Activated naive CD4-positive, alpha-beta T cell treated with anti-CD3 and anti-CD28 coated beads, Interleukin-2, amount 50 U/mL, for 16 hours (primary cell): ENCODE results near the gene OLIG3.

Source experiments
- DNase-seq: peaks from one replicate; pipeline ENCODE4 v3.0.0-alpha.2; 2020

The OLIG3 gene

GRCh38 chr6:137494281-137494987 is at the start of gene OLIG3:
TSS of gene OLIG3 (minus strand) at chr6:137494394. CDS start at chr6:137494170, 224 bp downstream.
- peak; percentile 41 for DNase-seq

GRCh38 chr6:137543114-137543513 is 48.9 kb upstream of the OLIG3 start:
- DNase-seq: no peak

GRCh38 chr6:137542713-137543112 is 48.5 kb upstream of the OLIG3 start:
- DNase-seq: no peak

- no peak for DNase-seq
Measured at GRCh38 chr6:137541534-137542063, 47.4 kb upstream of the OLIG3 start.

GRCh38 chr6:137536104-137536773 is 42.0 kb upstream of the OLIG3 start:
- no peak for DNase-seq

GRCh38 chr6:137531376-137532092 is 37.3 kb upstream of the OLIG3 start:
- DNase-seq: no peak

- DNase-seq: no peak
Measured at GRCh38 chr6:137530404-137530803, 36.2 kb upstream of the OLIG3 start.

GRCh38 chr6:137522831-137523230 is 28.6 kb upstream of the OLIG3 start:
- no peak for DNase-seq

- no peak for DNase-seq
Measured at GRCh38 chr6:137522198-137522798, 28.1 kb upstream of the OLIG3 start.

- no peak for DNase-seq
Measured at GRCh38 chr6:137520520-137520919, 26.3 kb upstream of the OLIG3 start.

- DNase-seq: no peak
Measured at GRCh38 chr6:137519629-137520176, 25.5 kb upstream of the OLIG3 start.

- no peak for DNase-seq
Measured at GRCh38 chr6:137518386-137518983, 24.3 kb upstream of the OLIG3 start.

- no peak for DNase-seq
Measured at GRCh38 chr6:137514418-137514817, 20.2 kb upstream of the OLIG3 start.

- no peak for DNase-seq
Measured at GRCh38 chr6:137512757-137513605, 18.8 kb upstream of the OLIG3 start.

- no peak for DNase-seq
Measured at GRCh38 chr6:137510923-137511322, 16.7 kb upstream of the OLIG3 start.

GRCh38 chr6:137498481-137499190 is 4.4 kb upstream of the OLIG3 start:
- no peak for DNase-seq

- DNase-seq: peak; percentile 21
Measured at GRCh38 chr6:137497721-137498463, 3.7 kb upstream of the OLIG3 start.

- no peak for DNase-seq
Measured at GRCh38 chr6:137496909-137497720, 2.9 kb upstream of the OLIG3 start.

- DNase-seq: no peak
Measured at GRCh38 chr6:137496368-137496767, 2.2 kb upstream of the OLIG3 start.
